Measurements from ENCODE around the gene SRP72. TPM values are rescaled to one million over a fixed set of nuclear protein-coding genes. Genes with fewer than 3 reads are reported as not detected.
A peak's percentile ranks its signal among the peaks of the same experiment; 100 is the strongest.

Gene SRP72
- polyA plus RNA-seq, 2 of the 4 experiments (the other 2 are of a cell fraction): 70.1 to 135 TPM

DNA sequence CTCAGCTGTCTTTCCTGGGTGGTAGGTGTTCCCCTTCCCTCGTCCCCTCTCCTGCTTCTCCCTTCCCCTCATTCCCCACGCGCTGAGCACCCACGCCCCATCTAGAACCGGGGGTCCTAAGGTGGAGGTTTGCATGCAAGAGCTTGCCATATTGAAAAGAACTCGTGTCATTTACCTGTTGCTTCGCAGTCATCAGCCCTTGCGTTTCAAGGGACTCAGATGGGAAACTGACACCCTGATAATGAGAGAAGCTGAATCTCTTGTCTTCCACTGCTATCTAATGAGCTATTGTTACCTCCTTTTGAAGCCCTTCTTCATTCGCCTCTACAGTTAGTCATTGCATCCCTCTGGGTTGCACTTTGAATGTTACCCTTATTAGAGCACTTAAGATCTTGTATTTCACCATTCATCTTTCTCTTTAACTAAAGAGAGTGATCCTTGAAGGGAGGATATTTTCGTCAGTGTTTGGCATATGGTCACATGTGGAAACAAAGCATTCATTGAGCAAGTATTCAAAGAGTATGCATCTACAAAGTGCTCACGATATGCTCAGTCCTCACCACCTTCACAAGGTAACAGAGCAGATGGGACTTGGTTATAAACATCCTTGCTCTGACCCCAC, 63.8 kb downstream of the SRP72 start (continued):
- TF ChIP-seq JUNB (IDR thresholded peaks at IDR 0.05): no peak

DNA sequence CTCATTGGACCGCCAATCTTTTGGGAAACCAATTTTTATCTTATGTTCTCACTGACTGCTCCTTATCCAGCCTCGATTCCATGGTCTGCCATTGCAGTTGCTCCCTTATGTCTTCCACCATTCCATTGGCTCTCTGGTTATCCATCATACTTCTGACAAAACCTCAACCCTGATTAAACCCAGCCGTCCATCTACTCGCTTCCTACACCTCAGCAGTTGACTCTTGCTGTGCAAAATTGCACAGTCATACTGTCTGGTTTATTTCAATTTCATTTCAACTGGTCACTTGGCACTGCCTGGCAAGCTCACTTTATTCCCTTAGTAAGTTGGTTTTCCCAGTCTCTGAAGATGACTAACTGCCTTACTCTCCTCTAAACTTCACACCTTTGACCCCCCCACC, 64.4 kb downstream of the SRP72 start:
- 89% methylated on average over 4 of the region's 4 CpGs for WGBS (ENCODE audit: missing lambda C conversion rate)
- FAIRE-seq (no peak), ATAC-seq (no peak), DNase-seq (ENCODE audit: low read depth in 1 of 2, low spot score in 1 of 2) (no peak)
- Histone ChIP-seq H3K27ac (no peak overlapping the region), H3K4me3 (no peak overlapping the region), H3K9me3 (no peaks in the 10 kb centered on the region), H3K4me2 (no peak overlapping the region), H3K4me1 (no peaks in the 10 kb centered on the region)
- POLR2A ChIA-PET: no interaction called here
- TF ChIP-seq MAFK (IDR thresholded peaks at IDR 0.05; ENCODE audit: partially characterized antibody) (peak; percentile 56), RAD21 (conservative IDR thresholded peaks at IDR 0.05 in 1 of 2, IDR thresholded peaks at IDR 0.05 in 1 of 2) (no peak), SMC3 (IDR thresholded peaks at IDR 0.05) (no peak), NFE2L2 (conservative IDR thresholded peaks at IDR 0.05; ENCODE audit: low read length) (peak; percentile 63), HOXB5 (CRISPR knock-in tag; IDR thresholded peaks at IDR 0.05) (no peak)
- TF ChIP-seq, protein P1, sequence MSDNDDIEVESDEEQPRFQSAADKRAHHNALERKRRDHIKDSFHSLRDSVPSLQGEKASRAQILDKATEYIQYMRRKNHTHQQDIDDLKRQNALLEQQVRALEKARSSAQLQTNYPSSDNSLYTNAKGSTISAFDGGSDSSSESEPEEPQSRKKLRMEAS (IDR thresholded peaks at IDR 0.05): no peak
- CTCF ChIA-PET: interaction anchor here (1.8 to 3.5 kb wide), 2 partner anchors 12 to 13 kb away, joined by 5 to 12 read pairs; no protein-coding TSS in a partner anchor

DNA sequence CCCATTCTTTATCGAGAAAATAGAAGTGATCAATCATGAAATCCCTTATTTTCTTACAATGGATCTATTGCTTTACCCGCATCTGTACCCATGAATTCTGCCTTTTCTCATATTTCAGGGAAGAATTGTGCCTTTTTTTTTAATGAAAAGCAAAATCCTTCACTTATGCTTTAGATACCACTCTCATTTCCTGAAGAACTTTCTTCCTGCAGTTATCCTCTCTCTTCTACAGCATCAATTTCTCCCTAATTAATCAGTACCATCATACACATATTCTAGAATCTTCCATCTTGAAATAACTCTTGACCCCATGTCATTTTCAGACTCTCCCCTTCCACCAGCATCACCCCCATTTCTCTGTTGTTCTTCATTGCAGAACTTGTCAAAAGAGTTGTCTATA, 64.8 kb downstream of the SRP72 start:
- ChIA-PET POLR2A (no interaction called here), CTCF (interaction anchor here (3.5 kb wide), 1 partner anchor 13 kb away, joined by 12 read pairs; no protein-coding TSS in a partner anchor)
- no peak overlapping the region for H3K4me3 ChIP-seq
- H3K27ac ChIP-seq: no peak overlapping the region
- TF ChIP-seq, protein P2, sequence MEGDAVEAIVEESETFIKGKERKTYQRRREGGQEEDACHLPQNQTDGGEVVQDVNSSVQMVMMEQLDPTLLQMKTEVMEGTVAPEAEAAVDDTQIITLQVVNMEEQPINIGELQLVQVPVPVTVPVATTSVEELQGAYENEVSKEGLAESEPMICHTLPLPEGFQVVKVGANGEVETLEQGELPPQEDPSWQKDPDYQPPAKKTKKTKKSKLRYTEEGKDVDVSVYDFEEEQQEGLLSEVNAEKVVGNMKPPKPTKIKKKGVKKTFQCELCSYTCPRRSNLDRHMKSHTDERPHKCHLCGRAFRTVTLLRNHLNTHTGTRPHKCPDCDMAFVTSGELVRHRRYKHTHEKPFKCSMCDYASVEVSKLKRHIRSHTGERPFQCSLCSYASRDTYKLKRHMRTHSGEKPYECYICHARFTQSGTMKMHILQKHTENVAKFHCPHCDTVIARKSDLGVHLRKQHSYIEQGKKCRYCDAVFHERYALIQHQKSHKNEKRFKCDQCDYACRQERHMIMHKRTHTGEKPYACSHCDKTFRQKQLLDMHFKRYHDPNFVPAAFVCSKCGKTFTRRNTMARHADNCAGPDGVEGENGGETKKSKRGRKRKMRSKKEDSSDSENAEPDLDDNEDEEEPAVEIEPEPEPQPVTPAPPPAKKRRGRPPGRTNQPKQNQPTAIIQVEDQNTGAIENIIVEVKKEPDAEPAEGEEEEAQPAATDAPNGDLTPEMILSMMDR (IDR thresholded peaks at IDR 0.05): no peak
- no peak for TF ChIP-seq GATA3 (IDR thresholded peaks at IDR 0.05; ENCODE audit: borderline replicate concordance)
- TF ChIP-seq RFX5 (IDR thresholded peaks at IDR 0.05): no peak
- TF ChIP-seq, protein P3, sequence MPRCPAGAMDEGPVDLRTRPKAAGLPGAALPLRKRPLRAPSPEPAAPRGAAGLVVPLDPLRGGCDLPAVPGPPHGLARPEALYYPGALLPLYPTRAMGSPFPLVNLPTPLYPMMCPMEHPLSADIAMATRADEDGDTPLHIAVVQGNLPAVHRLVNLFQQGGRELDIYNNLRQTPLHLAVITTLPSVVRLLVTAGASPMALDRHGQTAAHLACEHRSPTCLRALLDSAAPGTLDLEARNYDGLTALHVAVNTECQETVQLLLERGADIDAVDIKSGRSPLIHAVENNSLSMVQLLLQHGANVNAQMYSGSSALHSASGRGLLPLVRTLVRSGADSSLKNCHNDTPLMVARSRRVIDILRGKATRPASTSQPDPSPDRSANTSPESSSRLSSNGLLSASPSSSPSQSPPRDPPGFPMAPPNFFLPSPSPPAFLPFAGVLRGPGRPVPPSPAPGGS (IDR thresholded peaks at IDR 0.05): no peak
- TF ChIP-seq, protein P4, sequence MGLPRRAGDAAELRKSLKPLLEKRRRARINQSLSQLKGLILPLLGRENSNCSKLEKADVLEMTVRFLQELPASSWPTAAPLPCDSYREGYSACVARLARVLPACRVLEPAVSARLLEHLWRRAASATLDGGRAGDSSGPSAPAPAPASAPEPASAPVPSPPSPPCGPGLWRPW (IDR thresholded peaks at IDR 0.05): no peak
- TF ChIP-seq NPAS2 (CRISPR knock-in tag; IDR thresholded peaks at IDR 0.05; ENCODE audit: borderline replicate concordance): no peak
- TF ChIP-seq JUNB (IDR thresholded peaks at IDR 0.05): no peak
- TF ChIP-seq TP53 (CRISPR knock-in tag; IDR thresholded peaks at IDR 0.05): no peak
- TF ChIP-seq RARB (CRISPR knock-in tag; IDR thresholded peaks at IDR 0.05): no peak
- no peak for TF ChIP-seq HDAC2 (IDR thresholded peaks at IDR 0.05)
- TF ChIP-seq, protein P5, sequence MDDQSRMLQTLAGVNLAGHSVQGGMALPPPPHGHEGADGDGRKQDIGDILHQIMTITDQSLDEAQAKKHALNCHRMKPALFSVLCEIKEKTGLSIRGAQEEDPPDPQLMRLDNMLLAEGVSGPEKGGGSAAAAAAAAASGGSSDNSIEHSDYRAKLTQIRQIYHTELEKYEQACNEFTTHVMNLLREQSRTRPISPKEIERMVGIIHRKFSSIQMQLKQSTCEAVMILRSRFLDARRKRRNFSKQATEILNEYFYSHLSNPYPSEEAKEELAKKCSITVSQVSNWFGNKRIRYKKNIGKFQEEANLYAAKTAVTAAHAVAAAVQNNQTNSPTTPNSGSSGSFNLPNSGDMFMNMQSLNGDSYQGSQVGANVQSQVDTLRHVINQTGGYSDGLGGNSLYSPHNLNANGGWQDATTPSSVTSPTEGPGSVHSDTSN (IDR thresholded peaks at IDR 0.05): no peak
- no peak for TF ChIP-seq MAFK (IDR thresholded peaks at IDR 0.05; ENCODE audit: partially characterized antibody)
- TF ChIP-seq ZC3H11A (IDR thresholded peaks at IDR 0.05): no peak
- no peak for TF ChIP-seq RCOR1 (IDR thresholded peaks at IDR 0.05; ENCODE audit: low read depth, low read length)
- TF ChIP-seq, protein P1 (IDR thresholded peaks at IDR 0.05): no peak
- TF ChIP-seq EHF (CRISPR knock-in tag; IDR thresholded peaks at IDR 0.05): no peak
- TF ChIP-seq, protein P6, sequence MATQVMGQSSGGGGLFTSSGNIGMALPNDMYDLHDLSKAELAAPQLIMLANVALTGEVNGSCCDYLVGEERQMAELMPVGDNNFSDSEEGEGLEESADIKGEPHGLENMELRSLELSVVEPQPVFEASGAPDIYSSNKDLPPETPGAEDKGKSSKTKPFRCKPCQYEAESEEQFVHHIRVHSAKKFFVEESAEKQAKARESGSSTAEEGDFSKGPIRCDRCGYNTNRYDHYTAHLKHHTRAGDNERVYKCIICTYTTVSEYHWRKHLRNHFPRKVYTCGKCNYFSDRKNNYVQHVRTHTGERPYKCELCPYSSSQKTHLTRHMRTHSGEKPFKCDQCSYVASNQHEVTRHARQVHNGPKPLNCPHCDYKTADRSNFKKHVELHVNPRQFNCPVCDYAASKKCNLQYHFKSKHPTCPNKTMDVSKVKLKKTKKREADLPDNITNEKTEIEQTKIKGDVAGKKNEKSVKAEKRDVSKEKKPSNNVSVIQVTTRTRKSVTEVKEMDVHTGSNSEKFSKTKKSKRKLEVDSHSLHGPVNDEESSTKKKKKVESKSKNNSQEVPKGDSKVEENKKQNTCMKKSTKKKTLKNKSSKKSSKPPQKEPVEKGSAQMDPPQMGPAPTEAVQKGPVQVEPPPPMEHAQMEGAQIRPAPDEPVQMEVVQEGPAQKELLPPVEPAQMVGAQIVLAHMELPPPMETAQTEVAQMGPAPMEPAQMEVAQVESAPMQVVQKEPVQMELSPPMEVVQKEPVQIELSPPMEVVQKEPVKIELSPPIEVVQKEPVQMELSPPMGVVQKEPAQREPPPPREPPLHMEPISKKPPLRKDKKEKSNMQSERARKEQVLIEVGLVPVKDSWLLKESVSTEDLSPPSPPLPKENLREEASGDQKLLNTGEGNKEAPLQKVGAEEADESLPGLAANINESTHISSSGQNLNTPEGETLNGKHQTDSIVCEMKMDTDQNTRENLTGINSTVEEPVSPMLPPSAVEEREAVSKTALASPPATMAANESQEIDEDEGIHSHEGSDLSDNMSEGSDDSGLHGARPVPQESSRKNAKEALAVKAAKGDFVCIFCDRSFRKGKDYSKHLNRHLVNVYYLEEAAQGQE (IDR thresholded peaks at IDR 0.05): no peak
- TF ChIP-seq JUN (IDR thresholded peaks at IDR 0.05): no peak
- no peak for TF ChIP-seq HOXA7 (CRISPR knock-in tag; IDR thresholded peaks at IDR 0.05)
- H3K9me3 ChIP-seq: no peaks in the 10 kb centered on the region
- DNase-seq (ENCODE audit: low read depth in 1 of 2, low spot score in 1 of 2) (no peak), ATAC-seq (no peak), FAIRE-seq (no peak)
- WGBS (ENCODE audit: missing lambda C conversion rate): 83% methylated on average over 2 of the region's 2 CpGs
- H3K4me1 ChIP-seq: no peaks in the 10 kb centered on the region
- H3K4me2 ChIP-seq: no peak overlapping the region

All from A549 (cell line).